Measurements from ENCODE around the gene RINL. TPM values are rescaled to one million over a fixed set of nuclear protein-coding genes. Genes with fewer than 3 reads are reported as not detected.
"Not testable (repeated sequence)": the region's sequence is repeated elsewhere in the genome, so short reads cannot be mapped to it uniquely, and the experiment has no call there.

RINL gene
- total RNA-seq, 1 donor from 2014 or later, result 11.9 TPM

DNA sequence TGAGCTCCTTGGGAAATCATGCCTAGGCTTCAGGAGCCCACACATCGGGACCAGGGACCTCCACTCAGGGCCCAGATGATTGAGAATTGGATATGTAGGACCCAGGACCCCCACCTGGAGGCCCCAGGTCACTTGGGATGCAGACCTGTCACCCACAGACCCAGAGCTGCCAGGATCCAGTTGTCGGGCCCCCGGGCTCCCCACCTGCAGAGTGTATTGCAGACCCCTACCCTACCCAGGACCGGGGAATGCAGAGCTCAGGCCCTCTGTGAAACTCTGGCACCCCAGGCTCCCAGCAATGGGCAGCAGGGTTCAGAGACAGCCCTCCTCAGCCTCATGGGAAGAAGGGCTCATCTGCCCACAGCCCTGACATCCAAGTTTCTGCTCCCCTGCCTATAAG, 27.5 kb upstream of the RINL start:
- no peak for DNase-seq (ENCODE audit: low spot score)

DNA sequence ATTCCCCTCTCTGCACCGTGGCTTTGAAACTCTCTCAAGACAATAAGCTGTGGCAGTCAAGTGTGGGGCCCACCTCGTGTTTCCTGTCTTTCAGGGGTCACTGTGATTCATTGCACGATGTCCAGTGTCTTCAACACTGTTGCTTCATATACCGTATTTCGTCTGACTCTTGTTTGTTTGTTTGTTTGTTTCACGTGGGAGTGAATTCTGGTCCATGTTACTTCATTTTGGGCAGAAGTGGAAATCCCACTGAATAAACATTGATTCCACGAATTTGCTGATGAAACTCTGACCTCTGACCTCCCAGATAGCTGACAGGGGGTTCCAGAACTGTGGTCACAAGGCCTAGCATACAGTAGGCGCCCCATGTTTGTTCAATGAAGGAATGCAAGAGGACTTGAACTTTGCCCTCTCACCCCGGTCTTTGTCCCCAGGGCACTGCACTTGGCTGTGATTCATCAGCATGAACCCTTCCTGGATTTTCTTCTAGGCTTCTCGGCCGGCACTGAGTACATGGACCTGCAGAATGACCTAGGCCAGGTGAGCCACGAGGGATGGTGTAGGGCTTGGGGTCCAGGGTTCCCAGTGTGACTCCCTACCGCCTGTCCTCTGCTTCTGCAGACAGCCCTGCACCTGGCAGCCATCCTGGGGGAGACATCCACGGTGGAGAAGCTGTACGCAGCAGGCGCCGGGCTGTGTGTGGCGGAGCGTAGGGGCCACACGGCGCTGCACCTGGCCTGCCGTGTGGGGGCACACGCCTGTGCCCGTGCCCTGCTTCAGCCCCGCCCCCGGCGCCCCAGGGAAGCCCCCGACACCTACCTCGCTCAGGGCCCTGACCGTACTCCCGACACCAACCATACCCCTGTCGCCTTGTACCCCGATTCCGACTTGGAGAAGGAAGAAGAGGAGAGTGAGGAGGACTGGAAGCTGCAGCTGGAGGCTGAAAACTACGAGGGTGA, 26.8 kb upstream of the RINL start:
- DNase-seq (ENCODE audit: low spot score), result no peak

- DNase-seq (ENCODE audit: low spot score), result no peak
Measured at GRCh38 chr19:38901683-38902082, 23.6 kb upstream of the RINL start.

DNA sequence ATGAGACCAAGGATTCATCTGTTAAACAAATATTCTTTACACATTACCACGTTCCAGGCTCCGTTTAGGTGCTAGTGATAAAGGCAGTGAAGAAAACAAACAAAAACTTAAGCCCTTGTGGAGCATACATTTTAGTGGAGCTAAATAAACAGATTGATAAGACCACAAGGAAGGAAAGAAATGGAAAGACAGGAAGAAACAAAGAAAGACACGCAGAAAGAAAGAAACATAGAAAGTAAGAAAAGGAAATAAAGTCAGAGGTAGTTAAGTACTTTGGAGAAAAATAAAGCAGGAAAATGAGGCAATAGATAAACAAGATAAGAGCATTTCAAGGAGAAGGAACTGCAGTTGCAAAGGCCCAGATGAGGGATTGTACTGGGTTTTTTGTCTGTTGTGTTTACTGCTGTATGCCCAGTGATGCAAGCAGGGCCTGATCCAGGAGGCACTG, 22.7 kb upstream of the RINL start:
- no peak for DNase-seq (ENCODE audit: low spot score)

DNA sequence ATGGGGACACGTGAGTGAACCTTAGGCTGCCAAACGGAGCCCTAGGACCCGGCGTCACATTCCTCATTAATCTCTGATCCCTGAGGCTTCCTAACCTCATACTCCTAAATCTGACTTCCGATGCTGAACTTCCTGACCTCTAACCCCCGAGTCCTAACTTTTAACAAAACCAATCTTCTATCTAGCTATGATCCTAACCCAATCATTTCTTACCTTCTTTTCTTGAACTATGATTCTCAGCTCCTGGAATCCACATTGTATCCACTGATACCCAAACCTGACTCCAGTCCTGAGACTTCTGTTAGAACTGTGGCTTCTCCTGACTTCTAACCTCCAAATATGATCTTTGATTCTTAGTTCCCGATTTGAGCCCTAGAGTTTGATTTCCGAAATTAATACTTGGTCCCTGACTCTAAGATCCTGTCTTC, 22.1 kb upstream of the RINL start:
- no peak for DNase-seq (ENCODE audit: low spot score)

DNA sequence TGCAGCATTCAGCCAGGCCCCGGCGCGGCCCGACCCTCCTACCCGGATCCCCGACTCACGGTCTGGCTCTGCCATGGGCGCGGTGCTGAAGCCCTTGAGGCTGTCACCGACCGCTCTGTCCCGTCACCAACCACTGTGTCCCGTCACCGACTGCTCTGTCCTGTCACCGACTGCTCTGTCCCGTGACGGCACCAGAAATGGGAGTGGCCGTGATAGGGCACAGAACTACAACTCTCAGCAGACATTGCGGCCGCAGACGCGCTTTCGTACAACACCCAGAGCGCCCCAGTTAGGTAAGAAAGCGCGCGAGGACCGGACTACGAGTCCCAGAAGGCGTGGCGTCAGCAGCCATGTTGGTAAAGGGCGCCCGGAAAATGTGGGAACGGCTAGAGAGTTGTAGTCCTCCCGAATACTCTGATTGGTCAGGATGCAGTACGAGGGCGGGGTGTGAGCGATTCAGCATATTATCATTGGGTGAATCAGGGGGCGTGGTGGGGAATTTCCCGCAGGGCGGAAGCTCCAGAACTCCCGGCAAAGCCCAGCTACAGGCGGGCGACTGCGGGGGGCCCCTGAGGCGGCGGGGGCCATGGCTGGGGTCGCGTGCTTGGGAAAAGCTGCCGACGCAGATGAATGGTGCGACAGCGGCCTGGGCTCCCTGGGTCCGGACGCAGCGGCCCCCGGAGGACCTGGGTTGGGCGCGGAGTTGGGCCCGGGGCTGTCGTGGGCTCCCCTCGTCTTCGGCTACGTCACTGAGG, 21.5 kb upstream of the RINL start, which contains the start of the genes NFKBIB and SIRT2:
Gene NFKBIB, plus strand, starts transcription at position 523 of the 755 bp plus-strand sequence. Its CDS starts 64 bp downstream, at position 587.
Gene SIRT2, minus strand, starts transcription at position 172 of the 755 bp plus-strand sequence. Its CDS starts 97 bp downstream, at position 75.
- DNase-seq (ENCODE audit: low spot score), result peak; percentile 100

DNA sequence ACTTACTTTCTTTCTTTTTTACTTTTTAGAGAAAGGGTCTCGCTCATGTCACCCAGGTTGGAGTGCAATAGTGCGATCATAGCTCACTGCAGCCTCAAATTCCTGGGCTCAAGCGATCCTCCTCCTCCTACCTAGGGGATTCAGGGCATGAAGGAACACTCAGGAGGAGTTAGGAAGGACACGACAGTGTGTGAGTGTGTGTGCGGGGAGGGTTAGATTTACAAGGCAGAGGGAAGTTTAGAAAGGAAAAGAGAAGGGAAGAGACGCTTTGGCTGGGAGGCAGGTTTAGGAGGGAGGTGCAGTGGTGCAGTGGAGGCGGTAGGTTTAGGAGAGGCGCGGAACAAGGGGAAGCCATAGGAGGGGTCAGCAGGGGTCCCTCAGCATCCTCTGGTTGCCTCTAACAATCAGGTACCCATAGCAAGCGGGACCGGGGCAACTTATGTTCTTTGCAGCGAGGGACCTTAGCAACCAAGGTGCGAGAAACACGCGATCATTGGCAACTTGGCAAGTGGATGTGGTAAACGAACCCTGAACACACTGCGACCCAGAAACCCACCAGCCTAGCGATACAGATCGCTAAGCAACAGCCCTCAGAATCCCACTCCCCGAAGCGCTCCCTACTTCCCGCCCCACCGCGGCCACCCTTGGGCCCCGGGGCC, 20.8 kb upstream of the RINL start:
- peak; percentile 13 for DNase-seq (ENCODE audit: low spot score)

DNA sequence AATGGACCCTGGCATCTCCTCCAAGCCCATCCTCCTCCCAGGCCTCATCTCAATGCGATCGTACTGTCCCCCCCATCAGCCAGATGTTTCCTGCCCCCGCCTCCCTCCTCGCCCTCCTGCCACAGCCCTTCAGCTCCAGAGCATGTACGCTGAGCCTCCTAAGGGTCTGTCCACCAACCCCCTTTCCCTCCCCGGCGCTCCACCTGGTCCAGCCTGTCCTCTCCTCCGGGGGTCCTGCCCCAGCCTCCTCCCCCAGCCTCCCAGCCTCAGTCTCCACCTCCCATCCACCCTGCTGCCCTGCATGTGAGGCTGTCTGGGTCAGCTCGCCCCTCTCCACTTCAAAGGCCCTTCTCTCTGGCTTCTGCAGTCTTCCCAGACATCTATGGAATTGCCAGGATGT, 16.9 kb upstream of the RINL start:
- DNase-seq (ENCODE audit: low spot score), result no peak

- DNase-seq (ENCODE audit: low spot score), result no peak
Measured at GRCh38 chr19:38893341-38893771, 15.3 kb upstream of the RINL start.

DNA sequence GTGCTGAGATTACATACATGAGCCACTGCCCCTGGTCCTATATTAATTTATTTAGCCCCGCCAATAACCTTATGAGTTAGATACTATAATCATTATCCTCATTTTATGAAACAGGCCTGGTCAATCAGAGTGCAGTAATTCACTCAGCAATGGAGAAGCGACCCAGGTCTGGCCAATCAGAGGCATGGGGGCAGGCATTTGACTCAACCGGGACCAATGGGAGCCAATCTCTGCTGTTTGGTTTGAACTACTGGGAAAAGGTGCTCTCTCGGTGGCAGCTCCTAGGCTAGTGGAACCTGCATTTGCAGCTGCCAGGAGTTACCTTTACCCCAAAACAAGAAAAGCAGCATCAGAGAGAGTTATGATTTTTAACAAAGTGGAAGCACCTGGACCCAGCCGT, 14.8 kb upstream of the RINL start:
- DNase-seq (ENCODE audit: low spot score), result no peak

- no peak for DNase-seq (ENCODE audit: low spot score)
Measured at GRCh38 chr19:38891771-38892170, 13.7 kb upstream of the RINL start.

DNA sequence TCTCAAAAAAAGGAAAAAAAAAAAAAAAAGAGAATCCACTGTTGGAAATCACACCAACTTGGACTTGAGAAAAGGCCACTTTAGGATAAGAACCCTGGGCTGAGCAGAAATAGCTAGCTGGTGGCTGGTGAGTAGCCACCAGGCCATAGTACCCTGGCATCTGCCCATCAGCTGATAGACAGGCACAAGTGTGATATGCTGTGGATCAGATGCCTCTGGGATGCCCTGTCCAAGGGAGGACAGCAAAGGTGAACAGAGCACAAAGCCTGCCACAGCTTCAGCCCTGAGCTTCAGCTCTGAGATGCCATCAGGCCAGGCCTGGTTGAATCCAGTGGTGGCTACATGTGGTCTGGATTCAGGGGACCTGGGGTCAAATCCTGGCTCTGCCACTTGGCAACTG, 12.6 kb upstream of the RINL start:
- no peak for DNase-seq (ENCODE audit: low spot score)

GRCh38 chr19:38889803-38890202, 11.7 kb upstream of the RINL start:
- no peak for DNase-seq (ENCODE audit: low spot score)

DNA sequence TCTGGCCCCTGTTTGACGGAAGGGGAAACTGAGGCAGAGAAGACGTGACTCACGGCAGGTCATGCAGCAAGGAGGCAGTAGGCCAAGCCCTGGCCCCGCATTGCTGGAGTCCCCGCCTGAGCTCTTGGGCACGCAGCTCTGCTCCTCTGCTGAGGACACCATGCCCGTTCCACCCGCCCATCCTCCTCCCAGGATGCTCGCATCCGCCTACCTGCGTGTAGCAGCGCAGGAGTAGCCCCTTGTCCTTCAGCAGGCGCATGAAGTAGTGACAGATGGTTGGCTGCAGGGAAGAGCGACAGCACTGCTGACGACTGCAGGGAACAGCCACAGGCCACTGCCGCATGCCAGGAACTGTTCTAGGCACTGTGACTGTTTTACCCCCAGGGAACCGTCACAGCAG, 10.8 kb upstream of the RINL start:
- no peak for DNase-seq (ENCODE audit: low spot score)

DNA sequence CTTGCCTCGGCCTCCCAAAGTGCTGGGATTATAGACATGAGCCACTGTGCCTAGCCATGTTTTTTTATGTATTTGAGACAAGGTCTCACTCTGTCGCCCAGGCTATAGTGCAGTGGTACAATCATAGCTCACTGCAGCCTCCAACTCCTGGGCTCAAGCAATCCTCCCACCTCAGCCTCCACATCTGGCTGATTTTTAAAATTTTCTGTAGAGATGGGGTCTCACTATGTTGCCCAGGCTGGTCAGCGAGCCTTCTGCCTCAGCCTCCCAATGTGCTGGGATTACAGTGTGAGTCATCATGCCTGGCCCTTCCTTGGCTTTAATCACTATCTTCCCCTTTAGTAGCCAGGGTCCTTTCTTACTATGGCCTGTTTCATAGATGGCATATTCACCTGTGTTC, 6.6 kb upstream of the RINL start:
- not testable (repeated sequence) for DNase-seq (ENCODE audit: low spot score)

DNA sequence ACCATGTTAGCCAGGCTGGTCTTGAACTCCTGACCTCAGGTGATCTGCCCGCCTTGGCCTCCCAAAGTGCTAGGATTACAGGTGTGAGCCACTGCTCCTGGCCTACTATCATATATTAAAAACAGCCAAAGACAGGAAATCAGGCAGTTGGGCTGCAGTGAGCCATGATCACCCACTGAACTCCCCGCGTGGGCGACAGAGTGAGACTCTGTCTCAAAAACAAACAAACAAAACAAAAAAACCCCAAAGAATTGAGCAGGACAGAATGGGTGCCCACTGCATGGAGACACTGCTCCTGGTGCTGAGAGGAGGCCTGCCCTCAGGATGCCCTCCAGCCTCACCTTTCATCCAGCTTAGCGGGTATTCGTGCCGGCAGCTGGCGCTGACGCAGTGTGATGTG, 5.2 kb upstream of the RINL start:
- DNase-seq (ENCODE audit: low spot score), result no peak

DNA sequence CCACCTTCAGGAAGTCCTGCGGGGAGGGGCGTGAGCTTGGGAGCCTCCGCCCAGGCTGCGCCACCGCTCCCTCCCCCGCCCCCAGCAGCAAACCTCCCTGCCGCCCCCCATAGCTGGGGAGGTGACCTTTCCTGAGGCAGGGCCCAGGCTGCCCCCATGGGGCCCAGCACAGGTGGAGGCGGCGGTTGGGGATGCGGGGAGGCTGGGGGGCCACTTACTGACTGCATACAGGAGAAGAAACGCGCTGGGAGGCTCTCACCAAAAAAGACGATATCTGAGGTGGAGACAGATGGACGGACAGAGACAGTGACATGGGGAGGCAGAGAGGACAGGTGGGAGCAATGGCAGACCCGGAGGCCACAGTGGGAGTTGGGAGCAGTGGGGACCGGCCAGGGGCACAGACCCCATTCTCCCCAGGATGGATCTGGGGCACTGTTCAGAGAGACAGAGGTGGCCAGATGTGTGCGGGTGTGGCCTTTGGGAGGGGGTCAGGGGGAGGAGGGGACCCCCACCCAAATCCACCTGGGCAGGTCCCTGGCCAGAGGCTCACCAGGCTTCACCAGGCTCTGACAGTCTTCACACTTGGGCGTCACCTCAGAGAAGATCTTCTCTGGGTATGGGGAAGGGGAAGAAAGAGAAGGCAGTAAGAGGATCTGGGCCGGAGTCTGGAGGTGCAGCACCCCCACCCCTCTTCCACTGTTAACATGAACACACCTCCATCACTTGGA, 3.0 kb upstream of the RINL start:
- no peak for DNase-seq (ENCODE audit: low spot score)

DNA sequence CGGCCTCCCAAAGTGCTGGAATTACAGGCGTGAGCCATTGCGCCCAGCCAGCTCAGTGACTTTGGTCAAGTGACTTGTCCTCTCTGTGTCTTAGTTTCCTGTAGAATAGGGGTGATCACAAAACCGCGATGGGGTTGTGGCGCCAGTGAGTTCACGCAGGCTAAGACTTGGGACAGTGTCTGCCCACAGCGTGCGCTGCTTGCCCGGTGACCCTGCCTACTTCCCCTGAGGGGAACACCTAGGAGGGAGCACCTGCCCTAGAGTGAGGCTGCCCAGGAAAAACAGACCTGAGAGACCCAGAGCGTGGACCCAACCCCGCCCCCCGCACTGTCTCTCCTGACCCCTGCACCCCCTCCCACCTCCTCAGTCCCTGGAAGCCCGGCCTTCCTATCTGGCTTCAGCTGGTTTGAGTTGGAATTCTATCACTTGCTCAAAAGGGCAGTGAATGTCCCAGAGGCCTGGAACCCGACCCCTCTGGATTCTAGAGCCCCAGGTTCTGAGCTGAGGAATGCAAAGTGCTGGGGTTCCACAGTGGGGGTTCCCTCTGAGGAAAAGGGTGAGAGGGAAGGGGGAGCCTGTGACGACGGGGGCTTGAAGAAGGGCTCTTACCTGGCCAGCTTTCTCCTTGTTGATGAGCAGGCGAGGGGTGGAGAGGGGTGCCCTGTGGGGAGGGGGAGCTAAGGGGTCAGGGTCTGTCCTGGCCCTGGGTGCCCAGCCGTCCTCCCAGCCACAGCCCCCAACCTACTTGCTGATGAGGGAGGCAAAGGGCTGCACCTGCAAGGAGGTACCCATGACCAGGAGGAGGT, 2.2 kb upstream of the RINL start:
- DNase-seq (ENCODE audit: low spot score), result no peak

DNA sequence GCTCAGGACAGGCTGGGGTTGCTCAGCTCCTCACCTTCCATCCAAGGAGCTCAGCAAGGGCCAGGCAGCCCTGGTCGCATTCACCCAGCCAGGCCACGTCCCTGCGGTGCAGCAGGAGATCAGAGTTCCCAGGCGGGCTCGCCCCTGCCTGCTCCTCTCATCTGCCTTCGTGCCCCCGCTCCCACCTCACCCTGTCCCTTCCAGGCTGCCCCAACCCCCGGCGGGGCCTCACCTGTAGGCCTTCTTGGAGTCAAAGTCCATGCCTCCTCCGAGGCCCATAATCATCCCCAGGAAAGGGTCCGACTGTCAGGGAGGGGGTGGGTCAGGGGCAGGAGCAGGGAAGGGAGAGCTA, 1.3 kb upstream of the RINL start:
- DNase-seq (ENCODE audit: low spot score), result no peak

DNA sequence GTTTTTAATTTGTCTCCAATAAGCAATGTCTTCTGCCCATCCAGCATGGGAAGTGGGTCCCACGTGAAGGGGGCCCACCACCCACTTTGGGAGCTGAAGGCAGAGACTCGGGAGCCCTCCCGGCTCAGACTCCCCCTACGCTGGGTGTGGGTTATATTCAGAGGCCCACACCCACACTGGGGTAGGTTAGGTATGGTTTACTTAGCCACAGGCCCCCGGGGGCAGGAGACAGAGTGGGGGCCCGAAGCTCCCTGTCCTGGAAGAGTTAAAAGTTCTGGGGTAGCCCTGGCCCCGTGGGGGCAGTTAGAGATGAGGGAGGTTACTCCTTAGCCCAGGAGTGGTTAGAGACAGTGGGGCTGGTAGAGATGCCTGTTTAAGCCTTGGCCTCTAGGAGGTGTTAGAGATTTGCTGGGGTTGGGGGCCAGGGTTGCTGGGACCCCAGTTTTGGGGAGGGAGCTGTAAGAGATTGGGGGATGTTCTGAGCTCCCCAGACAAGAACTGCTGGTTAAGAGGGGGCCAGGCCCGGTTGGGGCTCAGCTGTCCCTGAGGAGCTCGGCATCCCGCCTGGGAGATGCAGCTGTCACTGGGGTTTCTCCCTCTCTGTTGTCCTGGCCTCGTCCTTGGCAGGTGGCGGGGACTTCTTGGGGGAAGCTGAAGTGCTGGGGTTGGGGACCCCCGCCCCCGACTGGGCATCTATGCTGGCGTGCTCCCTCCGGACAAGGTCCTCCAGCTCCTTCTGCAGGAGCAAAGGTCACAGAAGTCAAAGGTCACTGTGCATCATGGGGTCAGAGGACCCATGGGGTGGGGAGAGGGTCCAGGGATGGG, 712 bp upstream of the RINL start:
- no peak for DNase-seq (ENCODE audit: low spot score)

Data from mucosa of gallbladder (tissue), 1 donor.